Measurements from ENCODE around the gene IL23R.

Gene IL23R

GRCh38 chr1:67166196-67166595 lies at the start of gene IL23R:
Gene IL23R (plus strand): TSS chr1:67166454. CDS start chr1:67168121, 1,667 bp downstream.
- no peaks in the 10 kb centered on the region for H3K4me1 ChIP-seq (ENCODE audit: control insufficient read depth, low read depth, low read length)
- H3K27ac ChIP-seq (ENCODE audit: low read length) = no peak within 1 kb of the TSS
- H3K9ac ChIP-seq (ENCODE audit: low read length) = no peak within 1 kb of the TSS
- H3K36me3 ChIP-seq (ENCODE audit: control insufficient read depth, low read depth, low read length) = no peaks in the 10 kb centered on the region
- no peak within 1 kb of the TSS for H3K4me3 ChIP-seq (ENCODE audit: low read length)
- no peaks in the 10 kb centered on the region for H3K27me3 ChIP-seq (ENCODE audit: control insufficient read depth, insufficient read depth, low read length)
- no peaks in the 10 kb centered on the region for H3K9me3 ChIP-seq (ENCODE audit: control insufficient read depth, low read depth, low read length)

- no peak overlapping the region for H3K27ac ChIP-seq (ENCODE audit: low read length)
- H3K9me3 ChIP-seq (ENCODE audit: control insufficient read depth, low read depth, low read length) = no peaks in the 10 kb centered on the region
- H3K4me3 ChIP-seq (ENCODE audit: low read length) = no peak overlapping the region
- H3K36me3 ChIP-seq (ENCODE audit: control insufficient read depth, low read depth, low read length) = no peaks in the 10 kb centered on the region
- no peaks in the 10 kb centered on the region for H3K4me1 ChIP-seq (ENCODE audit: control insufficient read depth, low read depth, low read length)
- no peak overlapping the region for H3K9ac ChIP-seq (ENCODE audit: low read length)
- H3K27me3 ChIP-seq (ENCODE audit: control insufficient read depth, insufficient read depth, low read length) = no peaks in the 10 kb centered on the region
Measured at GRCh38 chr1:67118191-67118590, 48.1 kb upstream of the IL23R start.

- Histone ChIP-seq H3K4me3 (ENCODE audit: low read length) (no peak overlapping the region), H3K36me3 (ENCODE audit: control insufficient read depth, low read depth, low read length) (no peaks in the 10 kb centered on the region), H3K27me3 (ENCODE audit: control insufficient read depth, insufficient read depth, low read length) (no peaks in the 10 kb centered on the region), H3K27ac (ENCODE audit: low read length) (no peak overlapping the region), H3K9me3 (ENCODE audit: control insufficient read depth, low read depth, low read length) (no peaks in the 10 kb centered on the region), H3K9ac (ENCODE audit: low read length) (no peak overlapping the region), H3K4me1 (ENCODE audit: control insufficient read depth, low read depth, low read length) (no peaks in the 10 kb centered on the region)
Measured at GRCh38 chr1:67118646-67119045, 47.6 kb upstream of the IL23R start.

- Histone ChIP-seq H3K4me3 (ENCODE audit: low read length) (no peak overlapping the region), H3K9ac (ENCODE audit: low read length) (no peak overlapping the region), H3K27ac (ENCODE audit: low read length) (no peak overlapping the region), H3K4me1 (ENCODE audit: control insufficient read depth, low read depth, low read length) (no peaks in the 10 kb centered on the region), H3K9me3 (ENCODE audit: control insufficient read depth, low read depth, low read length) (no peaks in the 10 kb centered on the region), H3K36me3 (ENCODE audit: control insufficient read depth, low read depth, low read length) (no peaks in the 10 kb centered on the region), H3K27me3 (ENCODE audit: control insufficient read depth, insufficient read depth, low read length) (no peaks in the 10 kb centered on the region)
Measured at GRCh38 chr1:67120855-67121619, 45.2 kb upstream of the IL23R start.

- no peak overlapping the region for H3K27ac ChIP-seq (ENCODE audit: low read length)
- H3K9me3 ChIP-seq (ENCODE audit: control insufficient read depth, low read depth, low read length) = no peaks in the 10 kb centered on the region
- H3K4me1 ChIP-seq (ENCODE audit: control insufficient read depth, low read depth, low read length) = no peaks in the 10 kb centered on the region
- no peak overlapping the region for H3K4me3 ChIP-seq (ENCODE audit: low read length)
- no peak overlapping the region for H3K9ac ChIP-seq (ENCODE audit: low read length)
- no peaks in the 10 kb centered on the region for H3K27me3 ChIP-seq (ENCODE audit: control insufficient read depth, insufficient read depth, low read length)
- no peaks in the 10 kb centered on the region for H3K36me3 ChIP-seq (ENCODE audit: control insufficient read depth, low read depth, low read length)
Measured at GRCh38 chr1:67124455-67124854, 41.8 kb upstream of the IL23R start.

GRCh38 chr1:67126111-67126746 lies 40.0 kb upstream of the IL23R start:
- H3K36me3 ChIP-seq (ENCODE audit: control insufficient read depth, low read depth, low read length) = no peaks in the 10 kb centered on the region
- no peak overlapping the region for H3K27ac ChIP-seq (ENCODE audit: low read length)
- H3K9me3 ChIP-seq (ENCODE audit: control insufficient read depth, low read depth, low read length) = no peaks in the 10 kb centered on the region
- no peak overlapping the region for H3K9ac ChIP-seq (ENCODE audit: low read length)
- H3K4me1 ChIP-seq (ENCODE audit: control insufficient read depth, low read depth, low read length) = no peaks in the 10 kb centered on the region
- no peaks in the 10 kb centered on the region for H3K27me3 ChIP-seq (ENCODE audit: control insufficient read depth, insufficient read depth, low read length)
- no peak overlapping the region for H3K4me3 ChIP-seq (ENCODE audit: low read length)

GRCh38 chr1:67126974-67127373 lies 39.3 kb upstream of the IL23R start:
- H3K4me3 ChIP-seq (ENCODE audit: low read length) = no peak overlapping the region
- H3K9me3 ChIP-seq (ENCODE audit: control insufficient read depth, low read depth, low read length) = no peaks in the 10 kb centered on the region
- no peaks in the 10 kb centered on the region for H3K4me1 ChIP-seq (ENCODE audit: control insufficient read depth, low read depth, low read length)
- H3K27ac ChIP-seq (ENCODE audit: low read length) = no peak overlapping the region
- H3K36me3 ChIP-seq (ENCODE audit: control insufficient read depth, low read depth, low read length) = no peaks in the 10 kb centered on the region
- H3K9ac ChIP-seq (ENCODE audit: low read length) = no peak overlapping the region
- no peaks in the 10 kb centered on the region for H3K27me3 ChIP-seq (ENCODE audit: control insufficient read depth, insufficient read depth, low read length)

GRCh38 chr1:67130673-67131072 lies 35.6 kb upstream of the IL23R start:
- Histone ChIP-seq H3K27ac (ENCODE audit: low read length) (no peak overlapping the region), H3K9me3 (ENCODE audit: control insufficient read depth, low read depth, low read length) (no peaks in the 10 kb centered on the region), H3K27me3 (ENCODE audit: control insufficient read depth, insufficient read depth, low read length) (no peaks in the 10 kb centered on the region), H3K36me3 (ENCODE audit: control insufficient read depth, low read depth, low read length) (no peaks in the 10 kb centered on the region), H3K9ac (ENCODE audit: low read length) (no peak overlapping the region), H3K4me3 (ENCODE audit: low read length) (no peak overlapping the region), H3K4me1 (ENCODE audit: control insufficient read depth, low read depth, low read length) (peaks cover 6% of the 10 kb centered on the region)

GRCh38 chr1:67133177-67133576 lies 33.1 kb upstream of the IL23R start:
- no peaks in the 10 kb centered on the region for H3K9me3 ChIP-seq (ENCODE audit: control insufficient read depth, low read depth, low read length)
- no peaks in the 10 kb centered on the region for H3K27me3 ChIP-seq (ENCODE audit: control insufficient read depth, insufficient read depth, low read length)
- H3K9ac ChIP-seq (ENCODE audit: low read length) = no peak overlapping the region
- H3K36me3 ChIP-seq (ENCODE audit: control insufficient read depth, low read depth, low read length) = no peaks in the 10 kb centered on the region
- H3K27ac ChIP-seq (ENCODE audit: low read length) = no peak overlapping the region
- H3K4me3 ChIP-seq (ENCODE audit: low read length) = no peak overlapping the region
- H3K4me1 ChIP-seq (ENCODE audit: control insufficient read depth, low read depth, low read length) = peaks cover 10% of the 10 kb centered on the region

- no peaks in the 10 kb centered on the region for H3K36me3 ChIP-seq (ENCODE audit: control insufficient read depth, low read depth, low read length)
- no peak within 1 kb of the TSS for H3K27ac ChIP-seq (ENCODE audit: low read length)
- H3K9ac ChIP-seq (ENCODE audit: low read length) = no peak within 1 kb of the TSS
- peak within 1 kb of the TSS; percentile 50 for H3K4me3 ChIP-seq (ENCODE audit: low read length)
- H3K9me3 ChIP-seq (ENCODE audit: control insufficient read depth, low read depth, low read length) = no peaks in the 10 kb centered on the region
- H3K4me1 ChIP-seq (ENCODE audit: control insufficient read depth, low read depth, low read length) = peaks cover 10% of the 10 kb centered on the region
- no peaks in the 10 kb centered on the region for H3K27me3 ChIP-seq (ENCODE audit: control insufficient read depth, insufficient read depth, low read length)
Measured at GRCh38 chr1:67134695-67135094, 31.6 kb upstream of the IL23R start, which contains the start of gene C1orf141. Gene C1orf141 (minus strand): TSS chr1:67134970. CDS start chr1:67127240, 7,730 bp downstream.

- no peaks in the 10 kb centered on the region for H3K9me3 ChIP-seq (ENCODE audit: control insufficient read depth, low read depth, low read length)
- H3K9ac ChIP-seq (ENCODE audit: low read length) = no peak overlapping the region
- H3K27me3 ChIP-seq (ENCODE audit: control insufficient read depth, insufficient read depth, low read length) = no peaks in the 10 kb centered on the region
- H3K4me3 ChIP-seq (ENCODE audit: low read length) = peak overlapping the region; percentile 50
- H3K4me1 ChIP-seq (ENCODE audit: control insufficient read depth, low read depth, low read length) = peaks cover 10% of the 10 kb centered on the region
- no peaks in the 10 kb centered on the region for H3K36me3 ChIP-seq (ENCODE audit: control insufficient read depth, low read depth, low read length)
- H3K27ac ChIP-seq (ENCODE audit: low read length) = no peak overlapping the region
Measured at GRCh38 chr1:67135354-67135753, 30.9 kb upstream of the IL23R start.

- Histone ChIP-seq H3K27ac (ENCODE audit: low read length) (no peak overlapping the region), H3K4me1 (ENCODE audit: control insufficient read depth, low read depth, low read length) (peaks cover 10% of the 10 kb centered on the region), H3K27me3 (ENCODE audit: control insufficient read depth, insufficient read depth, low read length) (no peaks in the 10 kb centered on the region), H3K9me3 (ENCODE audit: control insufficient read depth, low read depth, low read length) (no peaks in the 10 kb centered on the region), H3K36me3 (ENCODE audit: control insufficient read depth, low read depth, low read length) (no peaks in the 10 kb centered on the region), H3K4me3 (ENCODE audit: low read length) (no peak overlapping the region), H3K9ac (ENCODE audit: low read length) (no peak overlapping the region)
Measured at GRCh38 chr1:67137307-67137753, 28.9 kb upstream of the IL23R start.
